Smooth muscle cell (in vitro differentiated cells): ENCODE data around the gene PCDHGA7. TPM values are rescaled to one million over a fixed set of nuclear protein-coding genes. Genes with fewer than 3 reads are reported as not detected.
"Not testable (repeated sequence)": the region's sequence is repeated elsewhere in the genome, so short reads cannot be mapped to it uniquely, and the experiment has no call there.

Source experiments
- DNase-seq: peaks from one replicate; lab custom pipeline; 2025; ENCODE audit not compliant: unreplicated experiment; lab: John Stamatoyannopoulos, UW
- H2AFZ ChIP-seq: fragments of 200-600 bp; sonication (generic); 2 replicates; pipeline ENCODE4 v1.6.0; 2016; ENCODE audit warnings: antibody characterized with exemption, low read depth, mild to moderate bottlenecking
- H3F3A ChIP-seq: fragments of 200-600 bp; sonication (generic); 2 replicates; pipeline ENCODE4 v1.6.0; 2017; ENCODE audit warnings: antibody characterized with exemption, low read depth
- H3K27ac ChIP-seq: fragments of 200-600 bp; sonication (generic); 2 replicates; pipeline ENCODE4 v1.5.1; 2016; ENCODE audit warnings: low read depth, mild to moderate bottlenecking
- H3K27me3 ChIP-seq: fragments of 200-600 bp; sonication (generic); 2 replicates; pipeline ENCODE4 v1.6.1; 2016; ENCODE audit warnings: low read depth, mild to moderate bottlenecking
- H3K36me3 ChIP-seq: fragments of 200-600 bp; sonication (generic); 2 replicates; pipeline ENCODE4 v1.5.1; 2016; ENCODE audit warnings: low read depth
- H3K4me1 ChIP-seq: fragments of 200-600 bp; sonication (generic); 2 replicates; pipeline ENCODE4 v1.5.1; 2016; ENCODE audit warnings: low read depth
- H3K4me2 ChIP-seq: fragments of 200-600 bp; sonication (generic); 2 replicates; pipeline ENCODE4 v1.6.0; 2016; ENCODE audit warnings: mild to moderate bottlenecking
- H3K4me3 ChIP-seq: fragments of 200-600 bp; sonication (generic); 2 replicates; pipeline ENCODE4 v1.5.1; 2016; ENCODE audit warnings: mild to moderate bottlenecking
- H3K79me2 ChIP-seq: fragments of 200-600 bp; sonication (generic); 2 replicates; pipeline ENCODE4 v1.6.0; 2016; ENCODE audit warnings: low read depth, mild to moderate bottlenecking
- H3K9ac ChIP-seq: fragments of 200-600 bp; sonication (generic); 2 replicates; pipeline ENCODE4 v1.6.0; 2016; ENCODE audit warnings: low read depth
- H3K9me3 ChIP-seq: fragments of 200-600 bp; sonication (generic); replicated peaks from 2 replicates; pipeline ENCODE4 v1.5.1; 2016; ENCODE audit warnings: low read depth
- H4K20me1 ChIP-seq: fragments of 200-600 bp; sonication (generic); 2 replicates; pipeline ENCODE4 v1.6.0; 2016; ENCODE audit warnings: low read depth
- WGBS: methylation state at CpG from one replicate; pipeline ENCODE4 v1.1.7; 2016; ENCODE audit warnings: low lambda C conversion rate; 5-methylcytosine and 5-hydroxymethylcytosine counted together
- polyA plus RNA-seq: library from polyadenylated mRNA; unstranded; fragments of >200 nt; fragmentation: Nextera tagmentation; extraction: Ambion mirVana; gene quantifications from 2 replicates; pipeline ENCODE4 v1.2.1, GENCODE V29; 2016
- total RNA-seq: library from RNA; depleted of rRNA; stranded (reverse); fragments of >200 nt; gene quantifications from 2 replicates; pipeline ENCODE4 v1.2.3, GENCODE V29; 2014
- TF ChIP-seq, protein P1 (sequence below): fragments of 200-600 bp; sonication (generic); IDR thresholded peaks from 2 replicates; pipeline ENCODE4 v1.5.1; 2017; ENCODE audit warnings: borderline replicate concordance, mild to moderate bottlenecking, antibody characterized with exemption; ENCODE audit not compliant: insufficient read depth, poor library complexity, severe bottlenecking

The PCDHGA7 gene
- total and polyA plus RNA-seq, 2 experiments from 2014 or later: 0.09 TPM; not detected in 1

DNA sequence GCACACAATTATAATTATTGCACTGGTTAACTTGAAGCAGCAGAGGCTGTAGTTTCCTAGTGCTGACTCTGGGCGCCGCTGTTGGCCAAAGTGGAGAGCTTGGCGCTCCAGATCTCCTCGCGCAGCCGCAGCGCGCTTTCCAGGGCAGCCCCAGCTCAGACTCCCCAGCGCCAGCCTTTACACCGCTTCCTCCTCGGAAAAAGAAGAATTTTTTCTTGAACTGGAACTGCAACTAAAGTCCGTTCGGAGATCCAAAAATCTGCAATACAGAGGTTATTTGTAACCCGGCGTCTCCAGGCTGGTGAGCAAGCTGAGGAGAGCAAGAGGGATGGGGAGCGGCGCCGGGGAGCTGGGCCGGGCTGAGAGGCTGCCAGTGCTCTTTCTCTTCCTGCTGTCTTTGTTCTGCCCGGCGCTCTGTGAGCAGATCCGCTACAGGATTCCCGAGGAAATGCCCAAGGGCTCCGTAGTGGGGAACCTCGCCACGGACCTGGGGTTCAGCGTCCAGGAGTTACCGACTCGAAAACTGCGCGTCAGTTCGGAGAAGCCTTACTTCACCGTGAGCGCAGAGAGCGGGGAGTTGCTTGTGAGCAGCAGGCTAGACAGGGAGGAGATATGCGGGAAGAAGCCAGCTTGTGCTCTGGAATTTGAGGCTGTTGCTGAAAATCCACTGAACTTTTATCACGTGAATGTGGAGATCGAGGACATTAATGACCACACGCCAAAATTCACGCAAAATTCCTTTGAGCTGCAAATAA, 5.2 kb downstream of the PCDHGA7 start, which contains the start of gene PCDHGB4:
PCDHGB4 (plus strand) TSS at position 142 of the 755 bp plus-strand sequence; CDS start at position 329, 187 bp downstream.
- not testable (repeated sequence) for H3K27ac ChIP-seq, H3K27me3 ChIP-seq, H3K9ac ChIP-seq, H4K20me1 ChIP-seq, DNase-seq, H3K4me1 ChIP-seq, H3F3A ChIP-seq
- Histone ChIP-seq H3K4me2 (peak within 1 kb of the TSS; percentile 82), H3K36me3 (peaks cover 29% of the 10 kb centered on the region), H2AFZ (peak within 1 kb of the TSS; percentile 87), H3K4me3 (peak within 1 kb of the TSS; percentile 67), H3K9me3 (peaks cover 39% of the 10 kb centered on the region), H3K79me2 (peaks cover 11% of the 10 kb centered on the region)
- TF ChIP-seq, protein P1, sequence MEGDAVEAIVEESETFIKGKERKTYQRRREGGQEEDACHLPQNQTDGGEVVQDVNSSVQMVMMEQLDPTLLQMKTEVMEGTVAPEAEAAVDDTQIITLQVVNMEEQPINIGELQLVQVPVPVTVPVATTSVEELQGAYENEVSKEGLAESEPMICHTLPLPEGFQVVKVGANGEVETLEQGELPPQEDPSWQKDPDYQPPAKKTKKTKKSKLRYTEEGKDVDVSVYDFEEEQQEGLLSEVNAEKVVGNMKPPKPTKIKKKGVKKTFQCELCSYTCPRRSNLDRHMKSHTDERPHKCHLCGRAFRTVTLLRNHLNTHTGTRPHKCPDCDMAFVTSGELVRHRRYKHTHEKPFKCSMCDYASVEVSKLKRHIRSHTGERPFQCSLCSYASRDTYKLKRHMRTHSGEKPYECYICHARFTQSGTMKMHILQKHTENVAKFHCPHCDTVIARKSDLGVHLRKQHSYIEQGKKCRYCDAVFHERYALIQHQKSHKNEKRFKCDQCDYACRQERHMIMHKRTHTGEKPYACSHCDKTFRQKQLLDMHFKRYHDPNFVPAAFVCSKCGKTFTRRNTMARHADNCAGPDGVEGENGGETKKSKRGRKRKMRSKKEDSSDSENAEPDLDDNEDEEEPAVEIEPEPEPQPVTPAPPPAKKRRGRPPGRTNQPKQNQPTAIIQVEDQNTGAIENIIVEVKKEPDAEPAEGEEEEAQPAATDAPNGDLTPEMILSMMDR: peak; percentile 71
- WGBS: 22% methylated on average over 22 of the region's 40 CpGs

DNA sequence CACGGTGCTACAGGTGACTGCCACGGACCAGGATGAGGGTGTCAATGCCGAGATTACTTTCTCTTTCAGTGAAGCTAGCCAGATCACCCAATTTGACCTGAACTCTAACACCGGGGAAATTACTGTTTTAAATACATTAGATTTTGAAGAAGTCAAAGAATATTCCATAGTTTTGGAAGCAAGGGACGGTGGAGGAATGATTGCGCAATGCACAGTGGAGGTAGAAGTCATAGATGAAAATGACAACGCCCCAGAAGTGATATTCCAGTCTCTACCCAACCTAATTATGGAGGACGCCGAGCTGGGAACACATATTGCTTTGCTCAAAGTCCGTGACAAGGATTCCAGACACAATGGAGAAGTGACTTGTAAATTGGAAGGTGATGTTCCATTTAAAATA, 6.1 kb downstream of the PCDHGA7 start:
- Histone ChIP-seq H3K9me3 (peaks cover 48% of the 10 kb centered on the region), H3K79me2 (peaks cover 11% of the 10 kb centered on the region), H3K27ac (no peak overlapping the region), H3K36me3 (peaks cover 34% of the 10 kb centered on the region), H3K4me3 (no peak overlapping the region), H3K9ac (no peak overlapping the region), H3K27me3 (no peaks in the 10 kb centered on the region), H3K4me1 (no peaks in the 10 kb centered on the region), H3K4me2 (peak overlapping the region; percentile 72), H2AFZ (no peak overlapping the region), H3F3A (no peaks in the 10 kb centered on the region), H4K20me1 (no peaks in the 10 kb centered on the region)
- TF ChIP-seq, protein P1: no peak
- 94% methylated on average over 10 of the region's 10 CpGs for WGBS
- no peak for DNase-seq

DNA sequence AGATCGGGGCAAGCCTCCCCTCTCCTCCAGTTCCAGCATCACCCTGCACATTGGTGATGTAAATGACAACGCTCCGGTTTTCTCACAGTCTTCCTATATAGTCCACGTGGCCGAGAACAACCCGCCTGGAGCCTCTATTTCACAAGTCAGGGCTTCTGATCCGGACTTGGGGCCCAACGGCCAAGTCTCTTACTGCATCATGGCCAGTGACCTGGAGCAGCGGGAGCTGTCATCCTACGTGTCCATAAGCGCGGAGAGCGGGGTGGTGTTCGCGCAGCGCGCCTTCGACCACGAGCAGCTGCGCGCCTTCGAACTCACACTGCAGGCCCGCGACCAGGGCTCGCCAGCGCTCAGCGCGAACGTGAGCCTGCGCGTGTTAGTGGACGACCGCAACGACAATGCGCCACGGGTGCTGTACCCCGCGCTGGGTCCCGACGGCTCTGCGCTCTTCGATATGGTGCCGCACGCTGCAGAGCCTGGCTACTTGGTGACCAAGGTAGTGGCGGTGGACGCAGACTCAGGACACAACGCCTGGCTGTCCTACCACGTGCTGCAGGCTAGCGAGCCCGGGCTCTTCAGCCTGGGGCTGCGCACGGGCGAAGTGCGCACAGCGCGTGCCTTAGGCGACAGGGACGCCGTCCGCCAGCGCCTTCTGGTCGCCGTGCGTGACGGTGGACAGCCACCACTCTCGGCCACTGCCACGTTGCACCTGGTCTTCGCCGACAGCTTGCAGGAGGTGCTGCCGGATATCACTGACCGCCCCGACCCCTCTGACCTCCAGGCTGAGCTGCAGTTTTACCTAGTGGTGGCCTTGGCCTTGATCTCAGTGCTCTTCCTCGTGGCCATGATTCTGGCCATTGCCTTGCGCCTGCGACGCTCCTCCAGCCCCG, 6.9 kb downstream of the PCDHGA7 start:
- H3K27me3 ChIP-seq: no peaks in the 10 kb centered on the region
- TF ChIP-seq, protein P1: no peak
- no peak overlapping the region for H3K4me2 ChIP-seq
- peaks cover 49% of the 10 kb centered on the region for H3K9me3 ChIP-seq
- H4K20me1 ChIP-seq: no peaks in the 10 kb centered on the region
- DNase-seq: no peak
- H3K4me1 ChIP-seq: no peaks in the 10 kb centered on the region
- no peak overlapping the region for H3K9ac ChIP-seq
- no peak overlapping the region for H2AFZ ChIP-seq
- no peak overlapping the region for H3K27ac ChIP-seq
- H3F3A ChIP-seq: no peaks in the 10 kb centered on the region
- 98% methylated on average over 68 of the region's 77 CpGs for WGBS
- peak overlapping the region; percentile 35 for H3K4me3 ChIP-seq
- peaks cover 11% of the 10 kb centered on the region for H3K79me2 ChIP-seq
- peaks cover 34% of the 10 kb centered on the region for H3K36me3 ChIP-seq
